GM19240 (cell line): Measurements from ENCODE around the gene VASH2.

ENCODE experiments used
- DNase-seq: peaks from one replicate; pipeline ENCODE4 v3.0.0; 2011; ENCODE audit warnings: low spot score; ENCODE audit not compliant: insufficient read length

VASH2 gene

DNA sequence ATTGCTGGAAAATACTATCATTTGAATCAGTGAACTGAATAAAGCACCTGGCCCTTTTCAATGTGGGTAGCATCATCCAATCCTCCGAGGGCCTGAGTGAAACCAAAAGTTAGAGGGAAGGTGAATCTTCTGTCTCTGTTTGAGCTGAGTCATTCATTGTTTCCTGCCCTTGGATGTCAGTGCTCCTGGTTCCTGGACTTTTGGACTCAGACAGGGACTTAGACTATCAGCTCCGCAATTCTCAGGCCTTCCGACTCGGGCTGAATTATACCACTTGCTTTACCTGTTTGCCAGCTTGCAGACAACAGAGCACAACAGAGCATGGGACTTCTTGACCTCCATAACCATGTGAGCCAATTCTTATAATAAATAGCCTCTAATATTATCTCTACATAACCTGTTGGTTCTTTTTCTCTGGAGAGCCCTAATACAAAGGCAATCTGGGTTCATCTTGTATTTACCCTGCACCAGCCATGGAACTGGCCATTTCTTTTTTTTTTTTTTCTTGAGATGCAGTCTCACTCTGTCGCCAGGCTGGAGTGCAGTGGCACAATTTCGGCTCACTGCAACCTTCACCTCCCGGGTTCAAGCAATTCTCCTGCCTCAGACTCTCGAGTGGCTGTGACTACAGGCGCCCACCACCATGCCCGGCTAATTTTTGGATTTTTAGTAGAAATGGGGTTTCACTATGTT, 19.2 kb upstream of the VASH2 start:
- no peak for DNase-seq

DNA sequence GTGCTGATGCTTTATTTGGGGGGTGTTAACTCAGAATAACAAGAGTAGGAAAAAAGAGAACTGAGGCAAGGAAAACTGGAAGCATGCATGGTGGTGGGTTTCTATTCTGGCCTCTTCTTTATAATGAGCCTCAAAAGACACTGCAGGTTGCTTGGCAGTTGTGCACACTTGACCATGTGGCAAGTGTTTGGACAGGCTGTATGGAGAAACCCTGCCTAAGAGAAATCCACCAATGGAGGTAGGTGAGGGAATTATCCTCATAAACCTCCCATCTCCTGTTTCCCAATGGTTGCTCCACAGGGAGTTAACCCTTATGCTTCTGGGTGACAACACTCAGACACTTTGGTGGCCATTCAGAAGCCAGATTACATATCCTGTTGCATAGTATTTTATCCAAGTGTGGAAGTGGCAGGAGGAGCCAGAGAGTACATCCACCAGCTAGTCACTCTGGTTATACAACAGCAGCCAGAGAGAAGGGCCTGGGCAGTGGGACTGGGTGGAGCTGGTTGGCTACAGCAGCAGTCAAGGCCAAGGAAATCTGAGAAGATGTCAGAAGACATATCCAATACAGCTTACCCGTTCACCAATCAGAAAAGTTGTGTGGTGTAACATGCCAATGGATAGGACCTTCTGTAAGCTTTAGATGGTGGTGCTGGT, 16.4 kb upstream of the VASH2 start:
- DNase-seq: no peak

DNA sequence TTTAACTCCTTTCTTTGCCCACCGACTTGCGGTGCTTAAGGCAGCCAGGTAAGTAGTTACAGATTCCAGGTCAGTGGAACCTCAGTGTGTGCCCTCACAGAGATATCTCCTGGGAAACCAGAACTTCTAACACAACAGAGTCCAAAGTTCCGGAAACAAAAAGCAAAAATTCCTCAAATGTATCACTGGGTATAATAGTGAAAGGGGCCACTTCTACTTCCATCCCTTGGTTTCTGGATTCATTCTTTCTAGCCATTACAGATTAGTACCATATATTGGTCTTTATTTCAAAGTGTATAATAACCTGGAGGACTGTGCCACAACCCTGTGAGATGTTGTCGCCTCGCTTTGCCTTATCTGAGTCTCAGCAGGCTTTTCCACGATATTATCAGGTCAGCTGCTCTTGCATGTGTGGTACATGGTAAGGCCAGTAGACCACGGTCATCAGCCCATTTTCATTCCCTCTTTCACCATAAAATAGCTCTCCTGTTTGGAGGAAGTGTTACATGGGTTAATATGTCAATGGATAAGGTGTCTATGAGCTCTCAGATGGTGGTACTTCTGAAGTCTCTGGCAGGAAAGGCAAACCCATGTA, 14.9 kb upstream of the VASH2 start:
- DNase-seq: no peak

DNA sequence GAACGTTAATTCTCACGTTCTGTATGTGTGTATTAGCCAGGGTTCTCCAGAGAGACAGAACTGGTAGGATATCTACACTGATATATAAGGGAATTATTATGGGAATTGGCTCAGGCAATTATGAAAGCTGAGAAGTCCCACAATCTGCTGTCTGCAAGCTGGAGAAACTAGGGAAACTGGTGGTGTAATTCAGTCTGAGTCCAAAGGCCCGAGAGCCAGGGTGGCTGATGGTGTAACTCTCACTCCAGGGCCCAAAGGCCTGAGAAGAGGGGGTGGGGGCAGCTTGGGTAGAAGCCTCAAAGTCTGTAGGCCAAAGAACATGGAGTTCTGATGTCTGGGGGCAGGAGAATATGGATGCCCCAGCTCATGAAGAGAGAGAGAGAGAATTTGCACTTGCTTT, 13.3 kb upstream of the VASH2 start:
- no peak for DNase-seq

DNA sequence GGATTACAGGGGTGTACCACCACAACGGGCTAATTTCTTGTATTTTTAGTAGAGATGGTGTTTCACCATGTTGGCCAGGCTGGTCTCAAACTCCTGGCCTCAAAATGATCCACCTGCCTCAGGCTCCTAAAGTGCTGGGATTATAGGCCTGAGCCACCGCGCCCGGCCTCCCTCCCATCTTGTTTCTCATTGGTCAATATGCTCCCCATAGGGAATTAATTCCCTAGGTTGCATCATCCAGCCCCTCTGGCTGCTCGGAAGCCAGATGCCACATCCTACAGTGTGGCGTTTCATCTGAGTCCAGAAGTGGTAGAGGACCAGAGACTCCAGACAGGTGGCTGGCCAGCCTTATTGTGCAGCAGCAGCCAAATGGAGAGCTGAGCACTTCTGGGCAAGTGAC, 11.5 kb upstream of the VASH2 start:
- DNase-seq: no peak

DNA sequence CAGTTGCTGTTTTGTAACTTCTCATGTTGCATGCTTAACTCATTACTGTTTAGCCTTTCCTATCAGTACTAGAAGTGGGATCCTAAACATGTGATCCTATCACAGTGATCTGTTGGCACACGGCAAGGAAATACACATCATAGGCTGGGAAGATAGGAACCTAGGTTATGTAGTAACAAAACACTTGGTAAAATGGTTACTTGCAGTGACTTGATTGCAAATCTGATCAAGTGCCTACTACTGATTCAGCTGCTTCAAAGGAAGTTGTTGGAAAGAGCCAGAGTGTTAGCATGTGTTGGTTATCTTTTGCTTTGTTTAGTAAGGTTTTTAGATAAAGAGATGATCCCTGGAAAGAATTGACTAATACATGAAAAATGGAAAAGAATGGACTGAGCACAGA, 8.9 kb upstream of the VASH2 start:
- DNase-seq: no peak

DNA sequence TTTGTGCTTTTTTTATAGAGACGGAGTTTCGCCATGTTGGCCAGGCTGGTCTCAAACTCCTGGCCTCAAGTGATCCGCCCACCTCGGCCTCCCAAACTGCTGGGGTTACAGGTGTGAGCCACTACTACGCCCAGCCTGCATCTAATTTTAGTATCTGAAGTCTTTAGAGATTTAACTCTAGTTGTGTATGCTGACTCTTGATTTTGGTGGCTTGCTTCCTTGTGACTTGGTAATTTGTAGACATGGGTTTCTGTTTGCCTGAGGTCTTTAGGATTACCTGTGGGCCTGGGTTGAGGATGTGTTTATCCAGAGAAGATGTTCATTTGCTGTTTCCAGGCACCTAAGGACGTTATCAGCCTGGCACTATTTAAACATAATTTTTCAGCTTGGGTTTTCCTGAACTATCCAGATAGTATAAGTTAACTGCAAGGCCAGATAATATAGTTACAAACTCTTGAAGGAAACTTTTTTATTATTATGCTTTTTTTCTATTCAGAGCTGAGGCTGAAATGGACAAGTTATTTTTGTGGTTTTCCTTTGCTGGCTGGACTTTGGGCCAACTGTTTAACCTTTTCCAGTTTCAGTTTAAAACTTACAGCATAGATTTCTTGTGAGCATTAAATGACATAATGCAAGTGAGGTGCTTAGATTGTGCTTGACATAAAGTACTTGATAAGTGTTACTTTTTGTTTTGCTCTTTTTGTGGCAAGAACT, 7.5 kb upstream of the VASH2 start:
- DNase-seq: no peak

DNA sequence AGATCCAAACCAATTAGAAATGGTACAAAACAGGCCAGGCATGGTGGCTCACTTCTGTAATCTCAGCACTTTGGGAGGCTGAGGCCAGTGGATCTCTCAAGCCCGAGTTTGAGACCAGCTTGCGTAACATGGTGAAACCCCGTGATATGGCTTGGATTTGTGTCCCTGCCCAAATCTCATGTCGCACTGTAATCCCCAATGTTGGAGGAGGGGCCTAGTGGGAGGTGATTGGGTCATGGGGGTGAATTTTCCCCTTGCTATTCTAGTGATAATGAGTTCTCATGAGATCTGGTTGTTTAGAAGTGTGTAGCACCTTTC, 7.0 kb upstream of the VASH2 start:
- no peak for DNase-seq

DNA sequence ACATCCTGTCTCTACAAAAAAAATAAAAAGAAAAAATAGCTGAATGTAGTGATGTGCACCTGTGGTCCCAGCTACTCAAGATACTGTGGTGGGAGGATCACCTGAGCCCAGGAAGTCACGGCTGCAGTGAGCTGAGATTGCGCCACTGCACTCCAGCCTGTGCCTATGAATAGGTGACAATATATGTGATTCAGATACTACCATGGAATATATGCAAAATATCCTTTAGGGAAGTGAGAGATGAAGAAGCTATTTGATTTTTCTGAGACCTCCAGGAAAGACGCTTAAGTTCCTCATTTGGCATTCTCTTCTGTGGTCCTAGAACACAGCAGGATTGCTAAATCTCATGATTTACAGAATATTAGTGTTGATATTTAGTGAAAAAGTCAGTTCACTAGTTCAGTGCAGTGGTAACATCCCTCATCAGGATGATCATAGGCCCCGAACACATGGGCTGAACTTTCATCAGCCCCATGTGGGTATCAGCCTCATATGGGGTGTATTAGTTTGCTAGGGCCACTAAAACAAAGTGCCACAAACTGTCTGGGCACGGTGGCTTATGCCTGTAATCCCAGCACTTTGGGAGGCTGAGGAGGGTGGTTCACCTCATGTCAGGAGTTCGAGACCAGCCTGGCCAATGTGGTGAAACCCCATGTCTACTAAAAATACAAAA, 6.0 kb upstream of the VASH2 start:
- DNase-seq: no peak

DNA sequence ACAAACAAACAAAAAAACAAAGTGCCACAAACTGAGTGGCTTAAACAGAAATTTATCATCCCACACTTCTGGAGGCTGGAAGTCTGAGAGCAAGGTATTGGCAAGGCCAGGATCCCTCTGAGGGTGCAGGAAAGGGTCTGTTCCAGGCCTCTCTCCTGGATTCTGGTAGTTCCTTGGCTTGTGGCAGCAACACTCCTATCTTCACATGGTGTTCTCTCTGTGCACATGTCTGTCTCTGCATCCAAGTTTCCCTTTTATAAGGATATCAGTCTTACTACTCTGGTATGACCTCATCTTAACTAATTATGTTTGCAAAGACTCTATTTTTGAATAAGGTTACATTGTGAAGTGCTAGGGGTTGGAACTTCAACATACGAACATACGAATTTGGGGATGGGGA, 5.3 kb upstream of the VASH2 start:
- DNase-seq: no peak

DNA sequence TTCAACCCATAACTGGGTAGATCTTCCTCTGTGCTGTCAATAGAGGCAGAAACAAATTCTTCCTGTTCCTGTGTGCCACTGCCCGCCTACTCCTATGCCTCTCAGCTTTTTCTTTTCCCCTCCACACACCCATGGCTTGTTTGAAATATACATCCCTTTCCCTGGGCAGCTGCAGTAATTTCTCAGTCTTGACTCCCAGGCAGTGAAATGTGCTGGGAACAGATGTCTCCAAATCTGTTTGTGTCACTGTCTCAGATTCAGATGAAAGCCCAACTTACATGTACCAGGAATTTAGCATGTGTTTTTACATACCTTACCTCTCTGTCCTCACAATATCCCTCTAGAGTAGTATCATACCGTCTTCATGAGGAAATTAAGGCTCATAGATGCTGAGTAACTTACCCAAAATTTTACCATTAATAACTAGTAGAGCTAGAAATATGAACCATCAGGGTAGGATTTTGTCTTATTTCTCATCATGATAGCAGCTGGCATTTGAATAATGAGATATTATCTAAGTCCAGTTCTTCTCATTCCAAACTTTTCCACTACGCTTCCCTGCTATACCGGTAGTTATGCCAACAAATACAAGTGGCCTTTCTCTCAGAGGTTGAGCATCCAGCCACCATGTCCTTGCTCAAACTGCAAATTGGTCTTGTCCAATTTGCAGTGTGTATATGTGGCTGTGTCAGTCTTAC, 4.7 kb upstream of the VASH2 start:
- no peak for DNase-seq

DNA sequence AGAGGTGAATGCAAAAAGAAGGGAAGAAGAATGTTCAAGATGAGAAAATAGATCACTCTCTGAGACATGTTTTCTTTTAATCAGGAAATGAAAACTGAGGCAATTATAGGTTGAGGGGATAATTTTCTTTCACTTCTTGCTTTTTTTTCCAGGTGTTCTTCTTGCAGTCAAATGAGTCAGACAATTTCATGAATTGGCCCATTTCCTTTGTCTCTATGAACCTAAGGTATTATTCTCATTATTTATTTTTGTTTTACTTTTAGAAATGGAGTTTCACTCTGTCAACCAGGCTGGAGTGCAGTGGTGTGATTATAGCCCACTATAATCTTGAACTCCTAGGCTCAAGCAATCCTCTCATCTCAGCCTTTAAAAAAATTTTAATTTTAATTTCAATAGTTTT, 3.5 kb upstream of the VASH2 start:
- DNase-seq: no peak

DNA sequence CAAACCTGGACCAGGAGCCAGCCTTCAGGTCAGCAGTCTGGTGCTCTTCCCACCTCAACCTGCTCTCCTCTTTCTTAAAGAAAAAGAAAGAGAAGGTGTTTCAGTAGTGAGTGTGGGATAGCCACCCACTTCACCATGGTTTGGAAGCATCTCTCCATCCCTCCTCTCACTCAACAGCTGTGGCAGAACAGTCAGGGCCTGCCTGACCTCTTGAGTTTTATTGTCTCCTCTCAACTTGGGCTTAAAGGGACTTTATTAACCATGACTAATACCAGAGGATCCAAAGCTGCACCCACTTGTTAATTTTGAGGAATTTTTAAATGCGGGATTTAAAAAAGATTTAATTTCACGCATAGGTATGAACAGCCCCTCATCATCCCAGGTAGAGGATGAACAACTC, 570 bp upstream of the VASH2 start:
- no peak for DNase-seq

DNA sequence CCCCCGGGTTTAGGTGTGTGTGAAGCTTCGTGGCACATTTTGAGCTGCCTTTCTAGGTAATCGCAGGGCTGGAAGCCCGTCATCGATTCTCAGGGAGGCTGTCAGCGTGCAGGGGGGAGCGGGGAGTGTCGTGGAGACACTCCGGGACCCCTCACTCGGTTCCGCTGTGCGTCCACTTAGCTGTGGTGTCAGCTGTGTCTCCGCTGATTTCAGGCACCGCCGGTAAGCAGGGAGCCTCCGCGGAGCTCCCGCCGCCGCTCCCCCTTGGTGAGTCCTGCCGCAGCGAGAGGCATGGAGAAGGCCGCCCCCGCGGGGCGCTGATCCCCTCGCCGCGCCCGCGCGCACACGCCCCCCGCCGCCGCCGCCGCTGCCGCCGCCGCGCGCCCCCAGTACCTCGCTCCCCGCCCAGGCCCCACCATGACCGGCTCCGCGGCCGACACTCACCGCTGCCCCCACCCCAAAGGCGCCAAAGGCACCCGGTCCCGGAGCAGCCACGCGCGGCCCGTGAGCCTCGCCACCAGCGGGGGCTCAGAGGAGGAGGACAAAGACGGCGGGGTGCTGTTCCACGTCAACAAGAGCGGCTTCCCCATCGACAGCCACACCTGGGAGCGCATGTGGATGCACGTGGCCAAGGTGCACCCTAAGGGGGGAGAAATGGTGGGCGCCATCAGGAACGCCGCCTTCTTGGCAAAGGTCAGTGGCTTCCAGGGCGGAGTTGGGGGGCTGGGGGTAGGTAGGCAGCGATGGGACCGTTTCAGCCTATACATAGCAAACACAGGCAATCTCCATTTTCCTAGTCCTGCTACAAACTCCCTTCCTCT, 995 bp downstream of the VASH2 start:
- no peak for DNase-seq

DNA sequence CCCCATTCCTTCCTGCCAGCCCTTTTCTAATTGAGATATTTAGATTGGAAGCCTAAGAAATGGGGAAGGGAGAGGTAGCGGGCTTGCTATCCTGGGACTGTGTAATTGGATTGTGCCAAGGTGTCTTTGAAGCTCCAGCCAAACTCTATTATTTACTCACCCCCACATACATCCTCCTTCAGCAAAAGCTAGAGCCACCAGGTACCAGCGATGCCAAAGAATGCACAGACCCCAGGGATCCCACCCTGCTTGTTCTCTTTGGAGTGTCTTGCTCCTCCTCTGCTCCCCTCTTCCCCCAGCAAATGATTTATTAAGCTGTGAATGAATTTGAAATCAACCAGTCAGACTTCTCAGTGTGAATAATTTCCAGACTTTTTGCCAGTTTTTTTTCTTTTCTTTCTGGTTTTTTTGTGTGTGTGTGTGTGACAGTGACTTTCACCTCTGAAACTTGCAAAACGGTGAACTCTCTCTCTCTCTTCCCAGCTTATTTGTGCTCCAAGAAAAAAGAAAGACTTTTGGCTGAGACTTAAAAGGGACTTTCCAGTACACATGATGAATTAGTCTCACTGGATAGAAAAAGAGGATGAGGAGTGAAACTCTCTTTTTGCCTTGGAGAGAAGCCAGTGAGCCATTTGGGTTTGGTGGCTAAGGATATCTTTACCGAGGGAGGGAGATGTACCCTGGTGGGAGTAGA, 1.8 kb downstream of the VASH2 start:
- no peak for DNase-seq

DNA sequence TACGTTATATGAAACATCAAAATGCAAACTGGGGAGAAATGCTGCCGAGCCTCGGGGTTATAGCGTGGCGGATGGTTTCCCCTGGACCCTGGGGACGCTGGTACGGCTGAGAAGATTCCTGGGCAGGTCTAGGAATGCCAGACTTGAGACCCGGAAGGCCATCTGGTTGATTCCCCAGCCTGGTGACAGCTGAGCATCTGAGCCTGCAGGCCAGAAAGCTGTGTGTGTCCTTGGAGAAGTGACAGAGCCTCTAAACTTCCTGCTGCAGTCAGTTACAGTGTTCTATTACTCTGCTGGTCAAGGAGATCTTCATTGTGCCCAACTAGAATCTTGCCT, 2.3 kb downstream of the VASH2 start:
- DNase-seq: no peak

DNA sequence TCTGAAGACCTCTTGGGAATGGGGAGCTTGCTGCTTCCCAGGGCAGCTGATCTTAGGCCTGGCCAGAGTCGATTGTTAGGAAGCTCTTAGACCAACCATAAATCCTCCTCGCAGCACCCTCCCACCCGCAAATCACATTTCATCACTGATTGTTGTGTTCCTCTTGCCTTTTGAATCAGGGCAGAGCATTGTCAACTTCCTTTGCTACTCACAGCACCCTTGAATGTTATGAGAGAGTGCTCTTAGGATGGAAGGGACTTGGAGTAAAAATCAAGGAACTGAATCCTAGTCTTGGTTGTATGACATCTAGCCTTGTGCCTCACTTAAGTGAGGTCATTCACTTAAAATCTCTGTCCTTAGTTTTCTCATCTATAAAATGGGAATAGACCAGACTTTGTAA, 3.0 kb downstream of the VASH2 start:
- no peak for DNase-seq

DNA sequence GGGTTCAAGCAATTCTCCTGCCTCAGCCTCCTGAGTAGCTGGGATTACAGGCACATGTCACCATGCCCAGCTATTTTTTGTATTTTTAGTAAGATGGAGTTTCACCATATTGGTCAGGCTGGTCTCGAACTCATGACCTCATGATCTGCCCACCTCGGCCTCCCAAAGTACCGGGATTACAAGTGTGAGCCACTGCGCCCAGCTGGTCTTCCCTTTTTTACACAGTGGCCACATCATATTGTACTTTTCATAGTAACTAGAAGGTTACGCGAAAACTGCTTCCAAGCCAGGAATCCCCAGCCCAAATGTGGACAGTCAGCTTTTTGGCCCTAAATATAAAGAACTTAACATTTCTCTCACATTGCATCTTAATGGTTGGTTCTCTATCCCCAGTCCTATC, 4.2 kb downstream of the VASH2 start:
- no peak for DNase-seq

DNA sequence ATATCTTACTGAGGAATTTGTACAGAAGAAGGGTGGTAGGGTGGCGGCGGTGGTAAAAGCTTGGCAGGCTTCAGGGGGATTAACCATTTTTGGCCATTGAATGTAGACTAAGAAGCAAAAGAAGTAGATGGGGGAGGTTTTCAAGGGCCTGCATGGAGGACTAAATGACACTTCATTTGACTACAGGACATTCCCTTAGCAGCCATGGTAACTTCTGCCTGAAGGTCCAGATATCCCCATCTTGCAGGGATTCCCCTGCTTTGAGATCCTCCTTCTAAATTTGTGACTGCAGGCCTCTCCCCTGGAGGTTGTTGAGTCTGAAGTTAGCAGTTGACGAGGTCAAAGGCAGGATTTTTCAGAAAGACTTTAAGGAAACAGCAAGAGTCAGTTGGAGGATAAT, 4.8 kb downstream of the VASH2 start:
- no peak for DNase-seq

DNA sequence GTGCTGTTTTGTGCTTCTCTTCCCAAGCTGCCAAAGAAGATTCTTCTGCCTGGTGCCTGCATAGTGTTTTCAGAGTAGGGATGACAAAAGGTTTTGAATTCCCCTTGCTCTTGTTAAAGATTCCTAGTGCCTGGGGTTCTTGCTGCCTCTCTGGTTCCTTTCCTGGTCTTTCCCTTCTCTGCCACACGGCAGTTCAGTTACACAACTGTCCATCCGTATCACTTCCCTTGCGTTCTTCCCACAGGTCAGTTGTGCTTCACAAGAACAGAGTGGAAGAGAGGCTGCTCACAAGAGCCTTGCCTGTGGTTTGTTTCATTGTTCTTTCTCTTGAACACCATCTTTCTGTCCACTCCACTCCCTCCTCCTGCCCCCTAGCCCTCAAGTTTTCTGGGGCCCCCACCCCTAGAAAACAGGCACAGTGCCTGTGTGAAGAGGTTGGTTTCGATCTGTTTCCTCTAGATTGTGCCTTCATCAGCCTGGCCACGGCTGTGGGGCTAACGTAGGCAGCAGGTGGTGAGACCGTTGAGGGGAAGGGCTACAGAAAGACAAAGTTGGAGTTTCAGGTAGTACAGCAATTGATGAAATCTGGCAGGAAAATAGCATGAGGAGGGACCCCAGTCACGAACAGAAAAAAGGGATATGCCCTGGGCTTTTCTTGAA, 5.8 kb downstream of the VASH2 start:
- DNase-seq: no peak
